ENCODE measurements around the gene TBC1D13. TPM values are rescaled to one million over a fixed set of nuclear protein-coding genes. Genes with fewer than 3 reads are reported as not detected.

Gene TBC1D13
- polyA plus RNA-seq, 2 donors: 9.7 to 10.8 TPM

GRCh38 chr9:128828267-128828666 is 41.2 kb downstream of the TBC1D13 start:
- Histone ChIP-seq H3K36me3 (ENCODE audit: control insufficient read depth in 2 of 2, insufficient read depth in 2 of 2, low read length in 1 of 2) (peaks cover 8 to 31% of the 10 kb centered on the region in 2 donors), H3K4me3 (ENCODE audit: low read depth in 1 of 2, low read length in 2 of 2) (no peak overlapping the region)

GRCh38 chr9:128828719-128829452 is 41.8 kb downstream of the TBC1D13 start:
- H3K4me1 ChIP-seq (ENCODE audit: control insufficient read depth in 2 of 2, insufficient read depth in 2 of 2, low read length in 1 of 2): peaks cover 2 to 4% of the 10 kb centered on the region in 2 donors
- H3K9me3 ChIP-seq (ENCODE audit: control insufficient read depth in 2 of 2, insufficient read depth in 1 of 2, low read depth in 1 of 2, low read length in 1 of 2): no peaks in the 10 kb centered on the region
- H3K27ac ChIP-seq (ENCODE audit: low read depth in 2 of 2, low read length in 1 of 2): peak overlapping the region; percentile 68 to 80
- peaks cover 8 to 25% of the 10 kb centered on the region in 2 donors for H3K36me3 ChIP-seq (ENCODE audit: control insufficient read depth in 2 of 2, insufficient read depth in 2 of 2, low read length in 1 of 2)
- no peaks in the 10 kb centered on the region for H3K27me3 ChIP-seq (ENCODE audit: control insufficient read depth in 1 of 2, insufficient read depth in 2 of 2, low read length in 2 of 2)
- WGBS, 2 donors: 31 to 33% methylated on average over 18 of the region's 18 CpGs
- H3K4me3 ChIP-seq (ENCODE audit: low read depth in 1 of 2, low read length in 2 of 2): peak overlapping the region; percentile 72 to 95

More at GRCh38 chr9:128828267-128828666, 41.2 kb downstream of the TBC1D13 start:
- Histone ChIP-seq H3K27ac (ENCODE audit: low read depth in 2 of 2, low read length in 1 of 2) (no peak overlapping the region), H3K27me3 (ENCODE audit: control insufficient read depth in 1 of 2, insufficient read depth in 2 of 2, low read length in 2 of 2) (no peaks in the 10 kb centered on the region), H3K4me1 (ENCODE audit: control insufficient read depth in 2 of 2, insufficient read depth in 2 of 2, low read length in 1 of 2) (peaks cover 2 to 4% of the 10 kb centered on the region in 2 donors), H3K9me3 (ENCODE audit: control insufficient read depth in 2 of 2, insufficient read depth in 1 of 2, low read depth in 1 of 2, low read length in 1 of 2) (no peaks in the 10 kb centered on the region)
- 90 to 91% methylated on average over 8 of the region's 8 CpGs for WGBS, 2 donors

GRCh38 chr9:128829477-128830251 is 42.6 kb downstream of the TBC1D13 start, which contains the start of gene SPOUT1:
Gene SPOUT1 (minus strand): TSS chr9:128829794. CDS start chr9:128829780, 14 bp downstream.
- peak within 1 kb of the TSS; percentile 68 to 80 for H3K27ac ChIP-seq (ENCODE audit: low read depth in 2 of 2, low read length in 1 of 2)
- H3K27me3 ChIP-seq (ENCODE audit: control insufficient read depth in 1 of 2, insufficient read depth in 2 of 2, low read length in 2 of 2): no peaks in the 10 kb centered on the region
- H3K36me3 ChIP-seq (ENCODE audit: control insufficient read depth in 2 of 2, insufficient read depth in 2 of 2, low read length in 1 of 2): peaks cover 8 to 18% of the 10 kb centered on the region in 2 donors
- WGBS, 2 donors: 1% methylated on average over 53 to 56 of the region's 56 CpGs
- no peaks in the 10 kb centered on the region for H3K9me3 ChIP-seq (ENCODE audit: control insufficient read depth in 2 of 2, insufficient read depth in 1 of 2, low read depth in 1 of 2, low read length in 1 of 2)
- peaks cover 2 to 4% of the 10 kb centered on the region in 2 donors for H3K4me1 ChIP-seq (ENCODE audit: control insufficient read depth in 2 of 2, insufficient read depth in 2 of 2, low read length in 1 of 2)
- peak within 1 kb of the TSS; percentile 72 to 95 for H3K4me3 ChIP-seq (ENCODE audit: low read depth in 1 of 2, low read length in 2 of 2)

DNA sequence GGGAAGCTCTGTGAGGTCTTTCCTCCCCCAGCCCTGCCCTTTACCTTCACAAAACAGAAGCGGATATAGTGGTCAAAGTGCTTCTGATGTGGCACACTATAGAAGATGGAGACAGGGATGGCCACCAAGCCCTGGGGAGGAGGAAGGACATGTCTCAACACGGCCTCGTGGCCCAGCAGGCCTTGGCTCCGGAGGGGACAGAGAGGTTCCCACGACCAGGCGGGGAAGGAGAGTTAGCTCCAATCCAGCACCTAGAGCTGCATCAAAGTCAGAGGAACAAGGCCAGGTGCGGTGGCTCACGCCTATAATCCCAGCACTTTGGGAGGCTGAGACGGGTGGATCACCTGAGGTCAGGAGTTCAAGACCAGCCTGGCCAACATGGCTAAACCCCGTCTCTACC is 46.6 kb downstream of the TBC1D13 start:
- peaks cover 2 to 4% of the 10 kb centered on the region in 2 donors for H3K4me1 ChIP-seq (ENCODE audit: control insufficient read depth in 2 of 2, insufficient read depth in 2 of 2, low read length in 1 of 2)
- H3K27me3 ChIP-seq (ENCODE audit: control insufficient read depth in 1 of 2, insufficient read depth in 2 of 2, low read length in 2 of 2): no peaks in the 10 kb centered on the region
- H3K27ac ChIP-seq (ENCODE audit: low read depth in 2 of 2, low read length in 1 of 2): no peak overlapping the region
- no peak overlapping the region for H3K4me3 ChIP-seq (ENCODE audit: low read depth in 1 of 2, low read length in 2 of 2)
- H3K9me3 ChIP-seq (ENCODE audit: control insufficient read depth in 2 of 2, insufficient read depth in 1 of 2, low read depth in 1 of 2, low read length in 1 of 2): no peaks in the 10 kb centered on the region
- peaks cover 3 to 19% of the 10 kb centered on the region in 2 donors for H3K36me3 ChIP-seq (ENCODE audit: control insufficient read depth in 2 of 2, insufficient read depth in 2 of 2, low read length in 1 of 2)
- 91% methylated on average over 10 of the region's 10 CpGs for WGBS, 2 donors

DNA sequence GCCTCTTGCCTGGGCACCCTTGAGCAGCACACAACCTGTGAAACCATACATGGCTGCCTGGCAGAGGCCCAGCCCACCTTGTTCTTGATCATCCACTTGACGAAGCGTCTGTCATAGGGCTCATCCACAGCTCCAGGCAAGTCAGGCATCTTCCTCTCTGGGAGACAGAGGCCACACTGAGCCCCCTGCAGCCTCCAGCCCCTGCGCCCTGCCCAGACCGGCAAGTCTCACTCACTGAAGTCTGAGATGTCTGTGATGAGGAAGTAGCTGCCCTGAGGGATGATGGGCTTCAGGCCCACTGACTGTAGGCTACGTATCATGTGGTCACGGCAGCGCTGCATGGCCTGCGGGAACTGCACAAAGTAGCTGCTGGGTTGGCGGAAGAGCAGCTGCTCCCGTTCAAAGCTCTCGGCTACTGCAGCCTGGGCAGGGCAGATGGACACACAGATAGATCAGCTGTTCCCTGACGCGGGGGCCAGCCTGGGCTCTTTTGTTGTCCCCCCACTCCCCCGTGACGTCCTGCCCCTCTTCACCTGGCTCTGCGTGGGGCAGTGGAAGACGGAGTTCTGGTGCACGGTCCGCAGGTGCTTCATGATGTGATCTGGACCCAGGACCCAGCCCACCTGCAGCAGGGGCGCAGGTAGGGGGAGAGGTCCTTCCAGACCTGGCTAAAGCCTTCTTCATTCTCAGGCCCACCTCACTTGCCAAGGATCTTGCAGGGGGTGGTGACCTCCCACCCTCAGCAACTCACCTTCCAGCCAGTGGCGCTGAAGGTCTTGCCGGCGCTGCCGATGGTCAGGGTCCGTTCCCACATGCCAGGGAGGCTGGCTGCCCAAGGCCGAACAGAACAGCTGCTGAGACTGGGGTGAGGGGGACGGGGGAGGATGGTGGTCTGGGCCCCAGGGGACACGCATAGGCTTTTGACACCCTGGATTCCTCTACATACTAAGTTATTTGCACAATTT is 48.5 kb downstream of the TBC1D13 start:
- Histone ChIP-seq H3K4me3 (ENCODE audit: low read depth in 1 of 2, low read length in 2 of 2) (no peak overlapping the region), H3K27me3 (ENCODE audit: control insufficient read depth in 1 of 2, insufficient read depth in 2 of 2, low read length in 2 of 2) (no peaks in the 10 kb centered on the region), H3K4me1 (ENCODE audit: control insufficient read depth in 2 of 2, insufficient read depth in 2 of 2, low read length in 1 of 2) (no peaks in the 10 kb centered on the region), H3K9me3 (ENCODE audit: control insufficient read depth in 2 of 2, insufficient read depth in 1 of 2, low read depth in 1 of 2, low read length in 1 of 2) (no peaks in the 10 kb centered on the region), H3K27ac (ENCODE audit: low read depth in 2 of 2, low read length in 1 of 2) (no peak overlapping the region), H3K36me3 (ENCODE audit: control insufficient read depth in 2 of 2, insufficient read depth in 2 of 2, low read length in 1 of 2) (peaks cover 3 to 19% of the 10 kb centered on the region in 2 donors)
- 94% methylated on average over 26 to 28 of the region's 28 CpGs for WGBS, 2 donors

DNA sequence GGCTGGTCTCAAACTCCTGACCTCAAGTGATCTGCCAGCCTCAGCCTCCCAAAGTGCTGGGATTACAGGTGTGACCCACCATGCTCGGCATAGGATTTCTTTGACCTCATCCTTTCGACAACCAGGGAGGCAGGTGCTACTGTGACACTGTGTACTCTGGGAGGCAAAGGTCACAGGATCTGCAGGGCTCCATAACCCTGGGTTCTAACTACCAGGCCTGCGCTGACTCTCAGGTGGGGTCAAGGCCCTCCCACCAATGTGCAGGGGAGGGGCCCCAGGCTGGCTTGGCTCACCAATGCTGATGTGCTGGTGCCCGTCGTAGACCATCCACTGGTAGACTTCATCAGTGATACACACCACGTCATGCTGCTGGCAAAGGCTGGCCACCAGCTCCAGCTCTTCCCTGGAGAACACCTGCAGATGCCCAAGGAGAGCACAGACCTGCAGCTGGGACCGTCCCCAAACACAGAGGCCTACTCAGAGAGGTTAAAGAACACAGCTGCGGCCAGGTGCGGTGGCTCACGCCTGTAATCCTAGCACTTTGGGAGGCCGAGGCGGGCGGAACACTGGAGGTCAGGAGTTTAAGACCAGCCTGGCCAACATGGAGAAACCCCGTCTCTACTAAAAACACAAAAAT is 49.6 kb downstream of the TBC1D13 start:
- Histone ChIP-seq H3K4me1 (ENCODE audit: control insufficient read depth in 2 of 2, insufficient read depth in 2 of 2, low read length in 1 of 2) (no peaks in the 10 kb centered on the region), H3K27me3 (ENCODE audit: control insufficient read depth in 1 of 2, insufficient read depth in 2 of 2, low read length in 2 of 2) (no peaks in the 10 kb centered on the region), H3K27ac (ENCODE audit: low read depth in 2 of 2, low read length in 1 of 2) (no peak overlapping the region), H3K4me3 (ENCODE audit: low read depth in 1 of 2, low read length in 2 of 2) (no peak overlapping the region), H3K9me3 (ENCODE audit: control insufficient read depth in 2 of 2, insufficient read depth in 1 of 2, low read depth in 1 of 2, low read length in 1 of 2) (no peaks in the 10 kb centered on the region), H3K36me3 (ENCODE audit: control insufficient read depth in 2 of 2, insufficient read depth in 2 of 2, low read length in 1 of 2) (peaks cover 3 to 19% of the 10 kb centered on the region in 2 donors)
- WGBS, 2 donors: 93% methylated on average over 14 of the region's 14 CpGs

- H3K36me3 ChIP-seq (ENCODE audit: control insufficient read depth in 2 of 2, insufficient read depth in 2 of 2, low read length in 1 of 2): peaks cover 3 to 22% of the 10 kb centered on the region in 2 donors
- no peak overlapping the region for H3K4me3 ChIP-seq (ENCODE audit: low read depth in 1 of 2, low read length in 2 of 2)
- H3K4me1 ChIP-seq (ENCODE audit: control insufficient read depth in 2 of 2, insufficient read depth in 2 of 2, low read length in 1 of 2): no peaks in the 10 kb centered on the region
- H3K9me3 ChIP-seq (ENCODE audit: control insufficient read depth in 2 of 2, insufficient read depth in 1 of 2, low read depth in 1 of 2, low read length in 1 of 2): no peaks in the 10 kb centered on the region
- no peak overlapping the region for H3K27ac ChIP-seq (ENCODE audit: low read depth in 2 of 2, low read length in 1 of 2)
- no peaks in the 10 kb centered on the region for H3K27me3 ChIP-seq (ENCODE audit: control insufficient read depth in 1 of 2, insufficient read depth in 2 of 2, low read length in 2 of 2)
- WGBS, 2 donors: 83 to 84% methylated on average over 3 of the region's 3 CpGs
These were observed 51.3 kb downstream of the TBC1D13 start for GRCh38 chr9:128838338-128838737.

DNA sequence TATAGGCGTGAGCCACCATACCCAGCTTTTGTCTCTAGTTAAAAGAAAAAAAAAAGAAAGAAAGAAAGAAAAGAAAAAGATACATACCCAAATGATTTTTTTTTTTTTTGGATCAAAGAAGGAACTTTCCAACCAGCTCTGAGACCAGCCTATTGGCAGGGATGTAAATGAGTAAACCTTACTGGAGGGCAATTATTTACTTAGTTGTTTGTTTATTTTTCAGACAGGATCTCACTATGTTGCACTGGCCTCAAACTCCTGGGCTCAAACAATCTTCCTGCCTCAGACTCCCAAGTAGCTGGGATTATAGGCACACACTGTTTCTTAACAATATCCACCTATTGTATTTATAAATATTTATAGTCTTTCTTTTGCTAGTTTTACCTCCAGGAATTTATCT is 53.5 kb downstream of the TBC1D13 start:
- Histone ChIP-seq H3K9me3 (ENCODE audit: control insufficient read depth in 2 of 2, insufficient read depth in 1 of 2, low read depth in 1 of 2, low read length in 1 of 2) (no peaks in the 10 kb centered on the region), H3K36me3 (ENCODE audit: control insufficient read depth in 2 of 2, insufficient read depth in 2 of 2, low read length in 1 of 2) (peaks cover 3 to 16% of the 10 kb centered on the region in 2 donors), H3K27ac (ENCODE audit: low read depth in 2 of 2, low read length in 1 of 2) (no peak overlapping the region), H3K27me3 (ENCODE audit: control insufficient read depth in 1 of 2, insufficient read depth in 2 of 2, low read length in 2 of 2) (no peaks in the 10 kb centered on the region), H3K4me1 (ENCODE audit: control insufficient read depth in 2 of 2, insufficient read depth in 2 of 2, low read length in 1 of 2) (peaks cover 0 to 3% of the 10 kb centered on the region in 2 donors), H3K4me3 (ENCODE audit: low read depth in 1 of 2, low read length in 2 of 2) (no peak overlapping the region)
- WGBS, 2 donors: 100% methylated on average over 1 of the region's 1 CpG
